HG02938 (cell line): ENCODE results near the gene KIAA1671.

Experiments
- ATAC-seq: cut with Tn5 transposase; IDR thresholded peaks from one replicate; pipeline ENCODE4 v1.9.1; 2021; ENCODE audit warnings: mild to moderate bottlenecking, moderate library complexity; ENCODE audit not compliant: unreplicated experiment

KIAA1671 gene

GRCh38 chr22:25061605-25062376 is 109.3 kb downstream of the KIAA1671 start:
- no peak for ATAC-seq

- ATAC-seq = no peak
These were observed 110.0 kb downstream of the KIAA1671 start for GRCh38 chr22:25062386-25063085.

GRCh38 chr22:25064894-25065560 is 112.5 kb downstream of the KIAA1671 start:
- no peak for ATAC-seq

- no peak for ATAC-seq
These were observed 114.4 kb downstream of the KIAA1671 start for GRCh38 chr22:25066861-25067435.

GRCh38 chr22:25067851-25068421 is 115.4 kb downstream of the KIAA1671 start:
- no peak for ATAC-seq

- ATAC-seq = no peak
These were observed 116.2 kb downstream of the KIAA1671 start for GRCh38 chr22:25068707-25069106.

- ATAC-seq = no peak
These were observed 116.9 kb downstream of the KIAA1671 start for GRCh38 chr22:25069426-25069757.

- no peak for ATAC-seq
These were observed 117.4 kb downstream of the KIAA1671 start for GRCh38 chr22:25069758-25070481.

- no peak for ATAC-seq
These were observed 118.4 kb downstream of the KIAA1671 start for GRCh38 chr22:25070956-25071355.

GRCh38 chr22:25071720-25072119 is 119.2 kb downstream of the KIAA1671 start:
- no peak for ATAC-seq

- ATAC-seq = no peak
These were observed 119.9 kb downstream of the KIAA1671 start for GRCh38 chr22:25072406-25072805.

- ATAC-seq = no peak
These were observed 123.8 kb downstream of the KIAA1671 start for GRCh38 chr22:25076336-25076735.

GRCh38 chr22:25077056-25077455 is 124.5 kb downstream of the KIAA1671 start:
- ATAC-seq = no peak

- ATAC-seq = no peak
These were observed 125.4 kb downstream of the KIAA1671 start for GRCh38 chr22:25077964-25078363.

GRCh38 chr22:25078591-25078990 is 126.1 kb downstream of the KIAA1671 start:
- ATAC-seq = no peak

GRCh38 chr22:25080855-25081254 is 128.3 kb downstream of the KIAA1671 start:
- ATAC-seq = no peak

- no peak for ATAC-seq
These were observed 128.9 kb downstream of the KIAA1671 start for GRCh38 chr22:25081409-25081824.

- ATAC-seq = no peak
These were observed 129.6 kb downstream of the KIAA1671 start for GRCh38 chr22:25082096-25082495.

GRCh38 chr22:25083056-25083806 is 130.7 kb downstream of the KIAA1671 start:
- ATAC-seq = no peak

- ATAC-seq = no peak
These were observed 131.3 kb downstream of the KIAA1671 start for GRCh38 chr22:25083807-25084200.
